CD4-positive, alpha-beta T cell treated with Interleukin-17A for 1 hour (primary cell): ENCODE data around the gene VRK1.

ENCODE experiments used
- DNase-seq: peaks from one replicate; pipeline ENCODE4 v3.0.0-alpha.2; 2020

VRK1 gene

GRCh38 chr14:96889091-96889490 lies 91.9 kb downstream of the VRK1 start:
- no peak for DNase-seq

DNA sequence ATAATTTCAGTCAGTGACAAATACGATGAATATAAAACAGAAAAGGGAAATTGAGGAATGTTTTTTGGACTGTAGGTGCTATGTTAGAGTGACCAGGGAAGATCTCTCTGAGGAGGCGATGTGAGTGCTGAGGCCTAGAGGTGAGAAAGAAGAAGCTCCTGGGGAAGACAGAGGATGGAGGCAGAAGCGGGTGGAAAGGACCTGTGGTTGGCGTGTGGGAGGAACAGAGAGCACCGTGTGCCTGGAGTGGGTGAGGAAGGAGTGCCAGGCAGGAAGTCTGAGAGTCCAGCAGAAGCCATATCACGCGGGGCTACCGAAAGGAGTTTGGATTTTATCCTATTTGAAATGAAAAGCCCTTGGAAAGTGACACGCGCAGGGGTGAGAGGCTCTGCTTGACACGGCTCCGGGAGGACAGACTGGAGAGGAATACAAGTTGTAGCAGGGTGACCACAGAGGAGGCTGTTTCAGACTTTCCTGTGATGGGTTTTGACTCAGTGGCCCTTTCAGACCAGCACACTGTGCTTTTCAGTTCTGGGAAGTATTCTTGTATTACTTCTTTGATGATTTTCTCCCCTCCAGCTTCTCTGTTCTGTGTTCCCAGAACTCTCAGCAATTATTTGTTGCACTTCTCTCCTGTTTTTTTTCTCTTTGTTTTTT lies 96.9 kb downstream of the VRK1 start:
- no peak for DNase-seq

GRCh38 chr14:96894966-96895365 lies 97.8 kb downstream of the VRK1 start:
- no peak for DNase-seq

GRCh38 chr14:96895658-96896271 lies 98.6 kb downstream of the VRK1 start:
- DNase-seq: no peak

DNA sequence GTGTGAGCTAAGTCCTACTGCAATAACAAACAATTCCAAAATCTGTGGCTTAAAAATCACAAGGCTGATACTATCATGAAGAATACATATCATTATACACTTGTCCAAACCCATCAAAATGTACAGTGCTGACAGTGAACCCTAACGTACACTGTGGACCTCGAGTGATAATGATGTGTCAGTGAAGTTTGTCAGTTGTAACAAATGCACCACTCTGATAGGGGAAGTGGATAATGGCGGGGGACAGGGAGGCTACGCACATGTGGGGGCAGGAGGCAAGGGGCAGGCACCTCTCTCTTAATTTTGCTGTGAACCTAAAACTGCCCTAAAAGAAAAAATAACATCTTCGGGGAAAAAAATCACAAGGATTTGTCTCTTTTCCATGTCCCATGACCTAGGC lies 100.0 kb downstream of the VRK1 start:
- no peak for DNase-seq

DNA sequence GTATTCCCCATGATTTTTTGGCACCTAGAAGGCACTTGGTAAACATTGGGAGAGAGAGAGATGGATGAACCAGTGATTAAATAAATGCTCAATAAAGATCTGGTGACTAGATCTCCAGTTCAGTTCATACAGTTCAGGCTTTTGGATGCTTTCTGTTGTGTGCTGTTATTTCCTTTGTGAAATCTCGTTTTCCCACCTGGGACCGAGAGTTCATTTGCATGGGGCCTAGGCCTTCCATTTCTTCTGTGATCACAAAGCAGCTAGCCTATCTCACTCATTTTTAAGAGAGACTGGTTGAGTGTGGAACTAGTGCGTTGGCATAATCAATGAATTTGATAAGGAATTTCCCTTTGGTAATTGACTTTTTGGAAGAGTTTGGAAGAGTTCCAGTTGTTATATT lies 104.0 kb downstream of the VRK1 start:
- DNase-seq: no peak

DNA sequence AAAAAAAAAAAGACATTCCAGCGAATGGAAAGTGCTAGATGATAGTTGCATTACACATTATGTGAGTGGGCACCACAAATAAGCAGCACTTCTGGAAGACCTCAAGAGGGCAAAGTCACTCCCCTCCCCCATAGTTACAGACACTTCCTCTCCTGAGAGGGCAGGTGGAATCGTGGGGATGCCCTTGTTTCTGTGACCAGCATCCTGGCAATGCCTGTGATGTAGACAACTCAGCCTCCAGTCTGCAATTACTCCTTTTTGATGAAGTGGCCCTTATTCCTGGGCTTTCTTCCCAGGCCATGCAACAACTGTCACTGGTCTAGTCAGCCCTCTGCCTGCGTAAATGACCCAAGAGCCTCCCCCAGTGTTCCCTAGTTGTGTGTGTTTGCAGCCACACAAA lies 104.8 kb downstream of the VRK1 start:
- no peak for DNase-seq

DNA sequence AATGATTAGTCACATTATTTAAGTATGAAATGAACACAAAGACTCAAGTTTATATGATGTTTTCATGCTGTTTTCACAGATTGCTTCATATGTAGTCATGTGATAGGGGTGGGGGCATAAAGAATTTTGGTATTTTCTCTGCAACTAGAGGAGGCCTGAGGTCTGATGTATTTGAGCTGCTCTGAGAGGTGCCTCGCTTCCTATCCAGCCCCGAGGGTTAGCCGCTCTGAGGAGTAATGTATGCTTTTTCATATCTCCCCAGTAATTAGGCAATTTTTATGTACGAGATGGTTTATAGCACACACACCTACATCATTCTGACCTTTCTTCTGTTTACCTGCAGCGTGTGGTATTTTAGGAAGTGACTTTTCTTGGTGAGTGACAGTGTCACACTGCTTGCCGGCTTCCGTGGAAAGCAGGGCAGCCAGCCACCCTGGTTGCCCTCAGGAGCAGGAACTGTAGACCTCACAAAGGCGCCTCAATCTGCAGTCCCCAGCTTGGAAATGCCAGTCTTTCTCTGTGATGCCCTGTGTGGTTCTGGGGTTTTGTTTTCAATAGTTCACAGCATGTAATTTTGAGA lies 106.4 kb downstream of the VRK1 start:
- no peak for DNase-seq

GRCh38 chr14:96904201-96904600 lies 107.0 kb downstream of the VRK1 start:
- no peak for DNase-seq

DNA sequence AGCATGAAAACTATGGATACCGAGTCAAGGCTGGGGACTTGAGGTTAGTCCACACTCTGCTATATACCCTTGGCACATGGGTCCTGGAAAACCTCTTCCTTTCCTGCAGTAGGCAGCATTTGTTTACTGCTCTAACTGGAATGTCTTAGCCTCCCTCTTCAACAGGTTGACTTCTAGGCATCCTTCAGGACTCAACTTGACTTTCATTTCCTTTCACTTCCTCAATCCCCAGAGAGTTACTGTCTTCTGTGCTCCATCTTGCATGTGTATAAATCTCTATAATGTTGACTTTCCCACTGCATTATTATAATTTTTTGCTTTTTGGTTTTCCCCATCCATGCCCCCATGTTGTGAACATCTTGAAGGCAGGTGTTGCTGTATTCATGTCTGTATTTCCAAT lies 107.9 kb downstream of the VRK1 start:
- no peak for DNase-seq

DNA sequence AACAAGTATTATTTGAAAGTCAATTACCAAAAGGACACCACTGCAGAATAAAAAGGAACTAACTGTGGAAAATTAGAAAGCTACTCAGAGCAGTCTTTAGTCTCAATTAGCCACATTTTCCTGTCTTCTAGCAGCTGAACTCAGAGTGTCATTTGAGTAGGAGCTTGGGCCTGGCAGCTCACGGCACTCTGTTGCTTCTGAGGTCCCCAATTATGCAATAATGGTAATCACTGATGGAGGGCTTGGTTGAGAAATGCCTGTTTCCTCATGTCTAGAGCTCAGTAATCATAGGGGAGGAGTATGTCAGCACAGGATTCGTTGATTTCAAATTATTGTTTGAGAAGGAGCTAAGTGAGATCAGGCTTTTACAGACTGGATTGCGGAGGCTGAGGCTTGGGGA lies 108.6 kb downstream of the VRK1 start:
- DNase-seq: no peak

- DNase-seq: no peak
Observed at GRCh38 chr14:96906434-96906833, 109.3 kb downstream of the VRK1 start.

DNA sequence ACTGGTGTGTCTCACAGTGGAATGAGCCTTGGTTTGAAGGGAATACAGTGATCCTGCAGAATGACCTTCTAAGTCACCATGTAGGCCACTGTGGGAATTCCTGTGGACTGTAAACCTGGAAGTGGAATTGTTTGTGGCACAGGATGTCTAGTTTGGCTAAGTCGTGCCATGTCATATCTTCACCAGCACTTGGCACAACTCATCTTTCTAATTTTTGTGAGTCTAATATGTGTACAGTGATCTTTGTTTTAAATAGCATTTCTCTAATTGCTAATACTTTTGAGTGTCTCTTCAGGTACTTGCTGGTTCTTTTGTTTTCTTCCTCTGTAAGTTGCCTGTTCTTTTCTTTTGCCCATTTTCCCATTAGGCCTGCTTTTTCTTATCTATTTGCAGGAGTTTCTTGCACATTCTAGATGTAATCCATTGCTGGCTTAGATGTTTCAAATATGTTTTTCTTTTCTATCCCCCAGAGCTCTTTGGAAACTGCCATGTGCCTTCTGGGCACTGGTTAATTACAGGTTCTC lies 112.7 kb downstream of the VRK1 start:
- no peak for DNase-seq

GRCh38 chr14:96911499-96912149 lies 114.4 kb downstream of the VRK1 start:
- no peak for DNase-seq

DNA sequence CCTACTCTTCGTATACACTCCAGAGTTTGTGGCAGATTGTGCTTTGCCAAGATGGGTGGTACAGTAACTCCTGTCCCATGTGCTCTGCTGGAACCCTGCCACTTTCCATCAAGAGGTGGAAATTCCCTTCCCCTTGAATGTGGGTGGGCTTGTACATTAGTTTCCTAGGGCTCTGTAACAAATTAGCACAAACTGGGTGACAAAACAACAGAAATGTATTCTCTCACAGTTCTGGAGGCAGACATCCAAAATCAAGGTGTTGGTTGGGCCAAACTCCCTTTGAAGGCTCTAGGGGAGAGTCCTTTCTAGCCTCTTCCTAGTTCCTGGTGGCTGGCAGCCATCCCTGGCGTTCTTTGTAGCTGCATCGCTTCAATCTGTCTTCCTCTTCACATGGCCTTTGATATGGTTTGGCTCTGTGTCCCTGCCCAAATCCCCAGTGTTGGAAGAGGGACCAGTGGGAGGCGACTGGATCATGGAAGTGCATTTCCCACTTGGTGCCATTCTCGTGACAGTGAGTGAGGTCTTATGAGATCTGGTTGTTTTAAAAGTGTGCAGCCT lies 117.5 kb downstream of the VRK1 start:
- DNase-seq: no peak

DNA sequence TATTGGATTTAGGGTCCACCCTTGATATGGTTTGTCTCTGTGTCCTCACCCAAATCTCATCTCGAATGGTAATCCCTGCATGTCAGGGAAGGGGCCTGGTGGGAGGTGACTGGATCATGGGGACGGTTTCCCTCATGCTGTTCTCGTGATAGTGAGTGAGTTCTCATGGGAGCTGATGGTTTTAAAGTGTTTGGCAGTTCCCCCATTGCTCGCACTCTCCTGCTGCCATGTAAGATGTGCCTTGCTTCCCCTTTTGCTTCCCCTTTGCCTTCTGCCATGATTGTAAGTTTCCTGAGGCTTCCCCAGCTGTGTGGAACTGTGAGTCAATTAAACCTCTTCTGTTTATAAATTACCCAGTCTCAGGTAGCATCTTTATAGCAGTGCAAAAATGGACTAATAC lies 118.3 kb downstream of the VRK1 start:
- no peak for DNase-seq

DNA sequence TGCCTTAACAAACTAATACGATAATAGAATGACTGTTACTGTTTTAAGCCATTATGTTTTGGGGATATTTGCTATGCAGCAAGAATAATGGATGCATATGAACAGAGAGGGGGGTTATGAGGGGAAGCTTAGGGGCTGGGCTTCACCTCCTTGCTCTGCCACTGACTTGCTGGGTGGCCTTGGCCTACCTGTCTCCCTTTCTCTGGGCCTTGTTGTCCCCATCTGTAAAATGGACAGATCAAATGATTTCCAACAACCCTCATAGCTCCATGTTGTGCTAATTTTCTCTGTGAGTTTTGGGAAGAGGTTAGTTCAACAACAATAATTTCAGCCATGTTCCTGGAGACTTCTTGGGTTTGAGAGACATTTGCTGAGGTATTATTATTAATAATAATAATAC lies 119.6 kb downstream of the VRK1 start:
- DNase-seq: no peak

DNA sequence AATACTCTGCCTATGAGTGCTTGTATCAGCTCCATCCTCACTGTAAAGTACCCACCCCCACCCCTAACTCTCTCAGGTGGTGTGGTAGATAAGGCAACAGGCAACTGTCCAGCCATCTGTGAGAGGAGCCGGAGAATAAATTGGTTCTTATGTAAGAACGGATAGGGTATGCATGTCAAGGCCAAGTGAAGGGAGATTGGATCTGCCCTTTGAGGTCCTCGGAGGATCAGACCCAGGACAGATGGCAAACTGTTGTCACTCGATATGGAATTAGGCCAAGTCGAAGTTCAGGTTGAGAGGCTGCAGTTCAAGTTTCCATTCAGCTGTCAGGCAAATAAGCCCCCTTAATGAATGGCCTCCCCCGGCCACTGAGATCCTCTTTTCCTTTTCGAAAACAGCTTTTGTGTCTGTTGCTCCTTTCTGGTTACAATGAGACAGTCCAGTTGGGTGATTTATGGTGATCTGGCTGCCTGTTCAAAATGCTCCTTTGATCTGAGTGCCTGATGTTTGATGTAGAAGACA lies 120.3 kb downstream of the VRK1 start:
- DNase-seq: no peak

- DNase-seq: no peak
Observed at GRCh38 chr14:96920023-96920422, 122.8 kb downstream of the VRK1 start.

- no peak for DNase-seq
Observed at GRCh38 chr14:96920820-96921219, 123.6 kb downstream of the VRK1 start.

- DNase-seq: no peak
Observed at GRCh38 chr14:96922986-96923385, 125.8 kb downstream of the VRK1 start.

DNA sequence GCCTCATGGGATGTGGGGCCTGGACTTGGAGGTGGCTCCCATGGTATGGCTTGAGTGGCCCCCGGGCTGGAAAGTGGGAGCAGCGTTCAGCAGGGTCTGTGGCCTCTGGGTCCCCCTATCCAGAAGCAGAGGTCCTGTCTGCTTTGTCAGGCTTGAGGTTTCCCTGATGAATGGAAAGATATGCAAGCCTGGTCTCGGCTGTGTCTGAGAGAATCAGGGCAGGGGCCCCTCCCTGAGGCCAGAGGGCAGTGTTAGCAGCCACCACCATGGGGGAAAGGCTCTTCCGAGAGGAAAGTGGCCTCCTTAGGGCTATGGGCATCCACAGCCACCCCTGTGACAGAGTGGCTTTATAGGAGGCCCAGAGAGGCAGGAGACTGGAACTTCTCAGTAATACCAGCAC lies 128.2 kb downstream of the VRK1 start:
- DNase-seq: no peak

DNA sequence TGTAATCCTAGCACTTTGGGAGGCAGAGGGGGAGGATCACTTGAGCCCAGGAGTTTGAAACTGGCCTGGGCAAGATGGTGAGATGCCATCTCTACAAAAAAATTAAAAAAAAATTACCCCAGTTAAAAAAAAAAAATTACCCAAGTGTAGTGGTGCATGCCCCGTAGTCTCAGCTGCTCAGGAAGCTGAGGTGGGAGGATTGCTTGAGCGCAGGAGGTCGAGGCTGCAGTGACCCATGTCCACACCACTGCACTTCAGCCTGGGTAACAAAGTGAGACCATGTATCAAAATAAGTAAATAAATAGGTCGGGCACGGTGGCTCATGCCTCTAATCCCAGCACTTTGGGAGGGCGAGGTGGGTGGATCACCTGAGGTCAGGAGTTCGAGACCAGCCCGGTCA lies 128.8 kb downstream of the VRK1 start:
- DNase-seq: no peak
